Activated CD4-positive, alpha-beta memory T cell treated with anti-CD3 and anti-CD28 coated beads, Interleukin-2, amount 10 ng/mL, durations not matched to agents 7 days and 5 days (primary cell): ENCODE measurements around the gene RAB25. TPM values are rescaled to one million over a fixed set of nuclear protein-coding genes. Genes with fewer than 3 reads are reported as not detected.
A peak's percentile ranks its signal among the peaks of the same experiment; 100 is the strongest.

Source experiments
- CTCF ChIA-PET: fragments of 350-600 bp; sonication (Branson Sonifier 250); formaldehyde crosslinking; loops from one replicate; lab custom pipeline; 2021; ENCODE audit warnings: antibody characterized with exemption, inconsistent platforms; lab: Charles Lee
- POLR2A ChIA-PET: fragments of 350-600 bp; sonication (Branson Sonifier 250); formaldehyde crosslinking; loops from one replicate; lab custom pipeline; 2021; ENCODE audit warnings: antibody characterized with exemption; lab: Charles Lee
- DNase-seq: peaks from one replicate; pipeline ENCODE4 v3.0.0-alpha.2; 2020
- H3K27ac Mint-ChIP-seq: one replicate; pipeline ENCODE4 v1.8.0; 2021; ENCODE audit warnings: mild to moderate bottlenecking, mixed read lengths
- H3K27me3 Mint-ChIP-seq: one replicate; pipeline ENCODE4 v1.8.0; 2021; ENCODE audit warnings: mixed read lengths
- H3K36me3 Mint-ChIP-seq: one replicate; pipeline ENCODE4 v1.8.0; 2021; ENCODE audit warnings: low read depth, mixed read lengths
- H3K4me1 Mint-ChIP-seq: one replicate; pipeline ENCODE4 v1.8.0; 2021; ENCODE audit warnings: mixed read lengths
- H3K4me3 Mint-ChIP-seq: one replicate; pipeline ENCODE4 v1.8.0; 2021; ENCODE audit warnings: mild to moderate bottlenecking, mixed read lengths
- H3K9me3 Mint-ChIP-seq: one replicate; pipeline ENCODE4 v1.8.0; 2021; ENCODE audit warnings: mixed read lengths
- total RNA-seq, 2 experiments: library from RNA; stranded (reverse); gene quantifications; one replicate each; pipeline ENCODE4 v1.2.3, GENCODE V29; 2021

RAB25 gene
- total RNA-seq, 2 experiments from 2014 or later, result 0.53 TPM; not detected in 1

GRCh38 chr1:156098784-156099183 lies 37.8 kb downstream of the RAB25 start:
- no peak for DNase-seq
- Mint-ChIP-seq H3K27me3 (peaks cover 10% of the 10 kb centered on the region), H3K4me1 (peaks cover 52% of the 10 kb centered on the region), H3K27ac (no peak overlapping the region), H3K9me3 (no peaks in the 10 kb centered on the region), H3K36me3 (no peaks in the 10 kb centered on the region), H3K4me3 (no peak overlapping the region)
- ChIA-PET CTCF (interaction anchor here (0.7 to 17.8 kb wide), 5 partner anchors 13 to 126 kb away, joined by 3 to 612 read pairs (median 6); partner anchors contain the start of gene LMNA), POLR2A (interaction anchor here (1.0 to 14.4 kb wide), 6 partner anchors 16 to 114 kb away, joined by 3 to 222 read pairs (median 14); partner anchors contain the start of genes LMNA and PMF1)

GRCh38 chr1:156099282-156099681 lies 38.3 kb downstream of the RAB25 start:
- DNase-seq, result no peak
- Mint-ChIP-seq H3K4me3 (no peak overlapping the region), H3K36me3 (no peaks in the 10 kb centered on the region), H3K27me3 (peaks cover 7% of the 10 kb centered on the region), H3K4me1 (peaks cover 57% of the 10 kb centered on the region), H3K9me3 (no peaks in the 10 kb centered on the region), H3K27ac (no peak overlapping the region)
- ChIA-PET POLR2A (interaction anchor here (1.2 to 14.4 kb wide), 5 partner anchors 16 to 113 kb away, joined by 4 to 222 read pairs (median 22); partner anchors contain the start of genes LMNA and PMF1), CTCF (interaction anchor here (0.7 to 17.8 kb wide), 4 partner anchors 13 to 125 kb away, joined by 3 to 612 read pairs (median 45); partner anchors contain the start of gene LMNA)

GRCh38 chr1:156100205-156100995 lies 39.4 kb downstream of the RAB25 start:
- Mint-ChIP-seq H3K36me3 (no peaks in the 10 kb centered on the region), H3K9me3 (no peaks in the 10 kb centered on the region), H3K4me3 (no peak overlapping the region), H3K4me1 (peaks cover 64% of the 10 kb centered on the region), H3K27me3 (peaks cover 7% of the 10 kb centered on the region), H3K27ac (no peak overlapping the region)
- ChIA-PET CTCF (interaction anchor here (0.6 to 17.8 kb wide), 2 partner anchors 15 to 27 kb away, joined by 3 to 612 read pairs; partner anchors contain the start of gene LMNA), POLR2A (interaction anchor here (1.6 to 14.4 kb wide), 3 partner anchors 14 to 28 kb away, joined by 4 to 222 read pairs (median 22); partner anchors contain the start of gene LMNA)
- no peak for DNase-seq

GRCh38 chr1:156101880-156102279 lies 40.9 kb downstream of the RAB25 start:
- ChIA-PET CTCF (interaction anchor here (0.8 to 17.8 kb wide), 3 partner anchors 14 to 219 kb away, joined by 3 to 612 read pairs (median 3); no protein-coding TSS in a partner anchor), POLR2A (interaction anchor here (6.4 to 14.4 kb wide), 2 partner anchors 12 to 26 kb away, joined by 73 to 222 read pairs; partner anchors contain the start of gene LMNA)
- Mint-ChIP-seq H3K27me3 (peaks cover 6% of the 10 kb centered on the region), H3K27ac (no peak overlapping the region), H3K4me3 (no peak overlapping the region), H3K4me1 (peaks cover 64% of the 10 kb centered on the region), H3K9me3 (no peaks in the 10 kb centered on the region), H3K36me3 (no peaks in the 10 kb centered on the region)
- DNase-seq, result no peak

- POLR2A ChIA-PET, result interaction anchor here (1.2 to 14.4 kb wide), 3 partner anchors 11 to 111 kb away, joined by 3 to 222 read pairs (median 73); partner anchors contain the start of gene LMNA
- CTCF ChIA-PET, result interaction anchor here (0.8 to 1.8 kb wide), 4 partner anchors 13 to 220 kb away, joined by 3 to 9 read pairs (median 4); no protein-coding TSS in a partner anchor
- Mint-ChIP-seq H3K36me3 (no peaks in the 10 kb centered on the region), H3K27me3 (peaks cover 6% of the 10 kb centered on the region), H3K4me3 (no peak overlapping the region), H3K9me3 (no peaks in the 10 kb centered on the region), H3K4me1 (peaks cover 57% of the 10 kb centered on the region), H3K27ac (no peak overlapping the region)
- no peak for DNase-seq
These were observed 41.9 kb downstream of the RAB25 start for GRCh38 chr1:156102633-156103511.

GRCh38 chr1:156103521-156103947 lies 42.6 kb downstream of the RAB25 start:
- peaks cover 50% of the 10 kb centered on the region for H3K4me1 Mint-ChIP-seq
- no peaks in the 10 kb centered on the region for H3K36me3 Mint-ChIP-seq
- ChIA-PET POLR2A (interaction anchor here (1.2 to 14.4 kb wide), 4 partner anchors 11 to 110 kb away, joined by 3 to 222 read pairs (median 38); partner anchors contain the start of gene LMNA), CTCF (interaction anchor here (1.3 to 2.0 kb wide), 3 partner anchors 23 to 26 kb away, joined by 5 to 11 read pairs (median 9); no protein-coding TSS in a partner anchor)
- no peak overlapping the region for H3K4me3 Mint-ChIP-seq
- H3K27ac Mint-ChIP-seq, result no peak overlapping the region
- no peaks in the 10 kb centered on the region for H3K9me3 Mint-ChIP-seq
- peaks cover 6% of the 10 kb centered on the region for H3K27me3 Mint-ChIP-seq
- no peak for DNase-seq

- peak overlapping the region; percentile 50 for H3K27ac Mint-ChIP-seq
- DNase-seq, result peak; percentile 41
These were observed 43.3 kb downstream of the RAB25 start for GRCh38 chr1:156104065-156104810.

GRCh38 chr1:156104861-156105832 lies 44.2 kb downstream of the RAB25 start:
- H3K9me3 Mint-ChIP-seq, result no peaks in the 10 kb centered on the region
- peaks cover 48% of the 10 kb centered on the region for H3K4me1 Mint-ChIP-seq
- peak overlapping the region; percentile 62 for H3K4me3 Mint-ChIP-seq
- no peaks in the 10 kb centered on the region for H3K36me3 Mint-ChIP-seq
- H3K27me3 Mint-ChIP-seq, result peaks cover 6% of the 10 kb centered on the region
- CTCF ChIA-PET, result interaction anchor here (0.8 to 4.7 kb wide), 7 partner anchors 7 to 23 kb away, joined by 4 to 34 read pairs (median 5); no protein-coding TSS in a partner anchor
- DNase-seq, result no peak
- POLR2A ChIA-PET, result interaction anchor here (0.6 to 6.4 kb wide), 5 partner anchors 9 to 878 kb away, joined by 3 to 73 read pairs (median 5); partner anchors contain the start of gene LMNA
- peak overlapping the region; percentile 64 for H3K27ac Mint-ChIP-seq

More at GRCh38 chr1:156104065-156104810, 43.3 kb downstream of the RAB25 start:
- Mint-ChIP-seq H3K9me3 (no peaks in the 10 kb centered on the region), H3K4me1 (peaks cover 48% of the 10 kb centered on the region), H3K27me3 (peaks cover 6% of the 10 kb centered on the region), H3K4me3 (no peak overlapping the region), H3K36me3 (no peaks in the 10 kb centered on the region)
- ChIA-PET POLR2A (interaction anchor here (0.6 to 6.4 kb wide), 5 partner anchors 10 to 878 kb away, joined by 3 to 73 read pairs (median 5); partner anchors contain the start of gene LMNA), CTCF (interaction anchor here (0.8 to 2.0 kb wide), 4 partner anchors 8 to 24 kb away, joined by 4 to 11 read pairs (median 7); no protein-coding TSS in a partner anchor)

GRCh38 chr1:156106624-156107488 lies 45.9 kb downstream of the RAB25 start:
- H3K36me3 Mint-ChIP-seq, result no peaks in the 10 kb centered on the region
- POLR2A ChIA-PET, result interaction anchor here (2.2 to 6.4 kb wide), 5 partner anchors 7 to 22 kb away, joined by 12 to 73 read pairs (median 12); partner anchors contain the start of gene LMNA
- H3K27me3 Mint-ChIP-seq, result peaks cover 4% of the 10 kb centered on the region
- peak overlapping the region; percentile 19 for H3K4me3 Mint-ChIP-seq
- peaks cover 43% of the 10 kb centered on the region for H3K4me1 Mint-ChIP-seq
- CTCF ChIA-PET, result interaction anchor here (0.8 to 4.7 kb wide), 7 partner anchors 9 to 21 kb away, joined by 3 to 34 read pairs (median 7); no protein-coding TSS in a partner anchor
- no peaks in the 10 kb centered on the region for H3K9me3 Mint-ChIP-seq
- peak overlapping the region; percentile 64 for H3K27ac Mint-ChIP-seq
- no peak for DNase-seq
